Heart right ventricle (tissue), 16 donors: ENCODE data around the gene DENND4C. TPM values are rescaled to one million over a fixed set of nuclear protein-coding genes. Genes with fewer than 3 reads are reported as not detected.
A peak's percentile ranks its signal among the peaks of the same experiment; 100 is the strongest.
"Not testable (repeated sequence)": the region's sequence is repeated elsewhere in the genome, so short reads cannot be mapped to it uniquely, and the experiment has no call there.

Experiments
- ATAC-seq, 8 donors: fragments of 200-7000 bp; cut with Tn5 transposase; one replicate each; pipeline ENCODE4 v1.9.1; 2020; ENCODE audit warnings: mild to moderate bottlenecking in 8 of 8, moderate library complexity in 8 of 8, moderate number of reproducible peaks in 1 of 8
- DNase-seq, 2 donors: peaks; one replicate each; pipeline ENCODE4 v3.0.0-alpha.2; 2020
- H3K27ac ChIP-seq, 10 donors: fragments of 200-600 bp; sonication (generic) in 2 of 10; one replicate each; pipeline versions ENCODE4 v1.5.0 to v1.8.0; 2020 to 2022; ENCODE audit warnings: mild to moderate bottlenecking in 3 of 10
- H3K27me3 ChIP-seq, 7 donors: fragments of 200-600 bp; one replicate each; pipeline ENCODE4 v1.8.0; 2021 to 2022; ENCODE audit warnings: mild to moderate bottlenecking in 2 of 7
- H3K36me3 ChIP-seq, 9 donors: fragments of 200-600 bp; sonication (generic) in 1 of 9; one replicate each; pipeline versions ENCODE4 v1.5.0 to v1.8.0; 2020 to 2022; ENCODE audit warnings: mild to moderate bottlenecking in 2 of 9
- H3K4me1 ChIP-seq, 9 donors: fragments of 200-600 bp; sonication (generic) in 1 of 9; one replicate each; pipeline versions ENCODE4 v1.5.0 to v1.8.0; 2020 to 2022; ENCODE audit warnings: mild to moderate bottlenecking in 4 of 9
- H3K4me3 ChIP-seq, 10 donors: fragments of 200-600 bp; sonication (generic) in 2 of 10; one replicate each; pipeline versions ENCODE4 v1.5.0 to v1.8.0; 2020 to 2022; ENCODE audit warnings: mild to moderate bottlenecking in 7 of 10, moderate library complexity in 2 of 10
- H3K9me3 ChIP-seq, 11 donors: fragments of 200-600 bp in 10 of 11; sonication (generic) in 2 of 11; one replicate each; pipeline versions ENCODE4 v1.5.0 to v1.8.0; 2013 to 2022; ENCODE audit warnings: mild to moderate bottlenecking in 2 of 11, control low read depth in 1 of 11, moderate library complexity in 1 of 11
- CTCF ChIP-seq, 9 donors: fragments of 200-600 bp; sonication (generic) in 2 of 9; IDR thresholded peaks; one replicate each; pipeline versions ENCODE4 v1.5.0 to v1.8.0; 2021 to 2022; ENCODE audit warnings: antibody characterized with exemption in 9 of 9, mild to moderate bottlenecking in 5 of 9, moderate library complexity in 1 of 9
- WGBS, 2 donors: extraction: QIAGEN DNeasy Blood & Tissue Kit; methylation state at CpG; one replicate each; pipeline ENCODE4 v1.1.7; 2013; ENCODE audit warnings: inconsistent platforms in 1 of 2; 5-methylcytosine and 5-hydroxymethylcytosine counted together
- intact Hi-C, 10 donors: fragments of 100-400 bp; cut with DNase I; formaldehyde crosslinking; loops; one replicate each; pipeline versions ENCODE4 v1.11.1 to v1.14.2; 2022
- polyA plus RNA-seq, 2 donors: library from polyadenylated mRNA; stranded (reverse); fragments of 200-250 nt; gene quantifications; one replicate each; pipeline ENCODE4 v1.2.3, GENCODE V29; 2013
- total RNA-seq, 10 donors: library from RNA; stranded (reverse); fragmentation: NEBNext Ultra II Directional in 3 of 10; extraction: Animal tissue kit (Norgen Biotek cat#: 25700) in 3 of 10; gene quantifications; one replicate each; pipeline versions ENCODE4 v1.2.1 to v1.2.4, GENCODE V29; 2021 to 2023
- donor health status: Arrhythmogenic right ventricular cardiomyopathy.
- donor health status: ischemic (EF 13 %, LVEDD 7.1; RV severe dilation, severe dysfunction).
- donor health status: healthy with polysubstance abuse.
- donor health status: DM: no; HTN: yes; CAD: no.
- donor health status: DM: no; HTN: no; CAD: no.
- donor health status: ischemic (EF 25% LVEDD 6.9; RV normal size, moderate dysfunction).
- donor health status: ischemic (EF 25% LVEDD 5.7; RV mildly dilated, moderate dysfunction).
- donor health status: healthy.
- donor health status: DM: yes; HTN: yes; CAD: no.
- donor health status: Ischemic cardiomyopathy.
- donor health status: ischemic (EF 35%, LVEDD 5.7; RV mildly dilated, moderate dysfunction).
- donor health status: nonischemic (EF 11% LVEDD 7.7; RV severe dilation, severe dysfunction).
- donor health status: DM: yes; HTN: yes; CAD: no.
- donor health status: PGD.
- donor health status: ischemic (EF 29% LVEDD 5.4; RV normal size, mild dysfunction).
- donor health status: nonischemic (EF 23%, LVEDD 6.1; RV moderate dilation, normal function).

The DENND4C gene
- total and polyA plus RNA-seq, 12 donors = 5.4 to 28.3 (median 23.5) TPM

- Histone ChIP-seq H3K27ac (no peak overlapping the region), H3K36me3 (no peaks in the 10 kb centered on the region), H3K27me3 (no peaks in the 10 kb centered on the region), H3K4me1 (no peaks in the 10 kb centered on the region), H3K4me3 (no peak overlapping the region), H3K9me3 (peaks cover 0 to 6% (median 0%) of the 10 kb centered on the region in 11 donors)
- intact Hi-C loops = no loop called here
- WGBS, 2 donors = 56 to 61% methylated on average over 1 of the region's 1 CpG
- DNase-seq (no peak), ATAC-seq (no peak)
- no peak for TF ChIP-seq CTCF (IDR thresholded peaks at IDR 0.05)
These were observed 167.4 kb downstream of the DENND4C start for GRCh38 chr9:19397845-19398244.

GRCh38 chr9:19403231-19403630 is 172.7 kb downstream of the DENND4C start:
- H3K4me3 ChIP-seq, DNase-seq, intact Hi-C loops, ATAC-seq, H3K27ac ChIP-seq, H3K36me3 ChIP-seq, H3K27me3 ChIP-seq: not testable (repeated sequence)
- WGBS, 2 donors = 80 to 91% methylated on average over 4 of the region's 4 CpGs
- H3K4me1 ChIP-seq = peaks cover 0 to 18% (median 6%) of the 10 kb centered on the region in 9 donors
- H3K9me3 ChIP-seq = peaks cover 0 to 19% (median 0%) of the 10 kb centered on the region in 11 donors

GRCh38 chr9:19404283-19405075 is 174.0 kb downstream of the DENND4C start:
- Histone ChIP-seq H3K4me1 (peaks cover 0 to 23% (median 7%) of the 10 kb centered on the region in 9 donors), H3K36me3 (no peaks in the 10 kb centered on the region), H3K27ac (peak overlapping the region in 1 of 10 donors; percentile 19), H3K4me3 (no peak overlapping the region), H3K27me3 (no peaks in the 10 kb centered on the region), H3K9me3 (peaks cover 0 to 19% (median 0%) of the 10 kb centered on the region in 11 donors)
- no peak for ATAC-seq
- TF ChIP-seq CTCF (IDR thresholded peaks at IDR 0.05) = no peak
- intact Hi-C loops = no loop called here
- 63 to 72% methylated on average over 4 of the region's 4 CpGs for WGBS, 2 donors
- no peak for DNase-seq

- 81% methylated on average over 1 of the region's 1 CpG for WGBS, 2 donors
- TF ChIP-seq CTCF (IDR thresholded peaks at IDR 0.05) = no peak
- H3K9me3 ChIP-seq = peaks cover 0 to 19% (median 0%) of the 10 kb centered on the region in 11 donors
- no peak for ATAC-seq
- no peak for DNase-seq
- H3K27ac ChIP-seq = no peak overlapping the region
- no peaks in the 10 kb centered on the region for H3K36me3 ChIP-seq
- H3K4me3 ChIP-seq = no peak overlapping the region
- H3K27me3 ChIP-seq = no peaks in the 10 kb centered on the region
- peaks cover 0 to 36% (median 16%) of the 10 kb centered on the region in 9 donors for H3K4me1 ChIP-seq
- intact Hi-C loops = no loop called here
These were observed 175.3 kb downstream of the DENND4C start for GRCh38 chr9:19405771-19406170.

GRCh38 chr9:19408316-19408692 is 177.8 kb downstream of the DENND4C start:
- Histone ChIP-seq H3K27me3 (no peaks in the 10 kb centered on the region), H3K27ac (peak overlapping the region; percentile 55 to 96 (median 90)), H3K36me3 (peaks cover 0 to 8% (median 0%) of the 10 kb centered on the region in 9 donors), H3K4me1 (peaks cover 0 to 46% (median 22%) of the 10 kb centered on the region in 9 donors), H3K9me3 (peaks cover 0 to 8% (median 0%) of the 10 kb centered on the region in 11 donors), H3K4me3 (peak overlapping the region; percentile 70 to 98 (median 92))
- TF ChIP-seq CTCF (IDR thresholded peaks at IDR 0.05) = no peak
- peak; percentile 43 to 84 (median 69) for ATAC-seq
- DNase-seq = peak; percentile 70 to 74
- intact Hi-C loops = loop anchor here in 4 of 10 donors (1.0 to 2.0 kb wide), 4 partner anchors 23 to 48 kb away; partner anchors contain the start of gene RPS6 (in 4 of the 4)
- 0 to 1% methylated on average over 20 of the region's 20 CpGs for WGBS, 2 donors
